Epithelial cell of prostate (primary cell): ENCODE measurements around the gene PRKG1.
A peak's percentile ranks its signal among the peaks of the same experiment; 100 is the strongest.

Experiments used
- DNase-seq: peaks from one replicate; pipeline ENCODE4 v3.0.0-alpha.2; 2011; ENCODE audit warnings: low read depth, low spot score
- H3K27ac ChIP-seq: fragments of 450-650 bp; 2 replicates; pipeline ENCODE4 v1.5.1; 2017; ENCODE audit warnings: mild to moderate bottlenecking

Gene PRKG1

GRCh38 chr10:52326382-52326781 lies 1252.1 kb downstream of the PRKG1 start:
- DNase-seq: no peak
- no peak overlapping the region for H3K27ac ChIP-seq

GRCh38 chr10:52331638-52332364 lies 1257.5 kb downstream of the PRKG1 start:
- DNase-seq: no peak
- H3K27ac ChIP-seq: no peak overlapping the region

DNA sequence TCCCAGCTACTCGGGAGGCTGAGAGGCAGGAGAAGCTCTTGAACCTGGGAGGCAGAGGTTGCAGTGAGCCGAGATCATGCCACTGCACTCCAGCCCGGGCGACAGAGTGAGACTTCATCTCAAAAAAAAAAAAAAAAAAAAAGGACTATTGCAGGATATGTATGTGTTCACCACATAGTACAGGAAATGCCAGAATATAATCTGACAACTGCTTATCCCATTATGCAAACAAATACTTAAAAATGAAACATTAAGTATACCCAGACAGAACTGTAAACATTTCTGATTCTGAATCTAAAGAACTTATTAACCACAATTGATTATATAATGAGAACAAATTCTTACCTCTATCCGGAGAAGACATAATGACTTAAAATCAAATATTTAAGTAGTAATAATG lies 1258.5 kb downstream of the PRKG1 start:
- H3K27ac ChIP-seq: peak overlapping the region; percentile 1
- DNase-seq: no peak

DNA sequence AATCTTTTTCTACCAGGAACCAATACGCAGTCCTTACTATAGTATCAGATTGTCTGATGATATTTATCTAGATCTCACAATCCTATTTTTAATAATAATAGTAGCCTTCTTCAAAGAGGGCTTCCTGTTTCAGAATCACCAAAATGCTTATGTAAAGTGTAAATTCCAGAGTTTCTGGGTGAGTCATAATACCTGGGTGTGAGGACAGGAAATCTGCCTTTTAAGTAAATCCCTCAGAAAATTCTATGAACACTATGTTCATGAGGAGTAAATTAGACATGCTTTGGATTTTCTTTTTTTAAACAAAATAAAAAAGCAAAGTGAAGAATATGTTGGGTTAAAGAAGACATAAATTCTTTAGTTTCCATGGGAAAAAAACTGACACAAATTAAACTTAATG lies 1260.3 kb downstream of the PRKG1 start:
- DNase-seq: no peak
- H3K27ac ChIP-seq: peak overlapping the region; percentile 93

- peak overlapping the region; percentile 93 for H3K27ac ChIP-seq
- DNase-seq: no peak
Measured at GRCh38 chr10:52335665-52336064, 1261.4 kb downstream of the PRKG1 start.

DNA sequence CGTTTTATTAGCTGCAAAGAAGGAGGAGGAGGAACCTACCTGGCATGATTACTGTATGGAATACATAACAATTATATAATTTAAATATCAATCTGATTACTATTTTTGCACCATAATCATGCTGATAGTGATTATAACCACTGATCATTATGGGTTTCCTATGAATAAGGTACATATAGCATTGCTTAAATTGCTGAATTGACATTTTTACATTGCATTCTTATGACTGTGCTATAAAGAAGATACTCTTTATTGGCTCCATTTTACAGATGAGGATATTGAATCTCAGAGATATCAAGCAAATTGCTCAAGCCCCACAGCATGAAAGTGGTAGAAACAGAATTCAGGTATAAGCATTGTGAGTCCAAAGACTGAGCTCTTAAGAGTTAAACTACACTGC lies 1262.9 kb downstream of the PRKG1 start:
- no peak overlapping the region for H3K27ac ChIP-seq
- DNase-seq: no peak

- H3K27ac ChIP-seq: no peak overlapping the region
- no peak for DNase-seq
Measured at GRCh38 chr10:52343439-52343838, 1269.2 kb downstream of the PRKG1 start.

DNA sequence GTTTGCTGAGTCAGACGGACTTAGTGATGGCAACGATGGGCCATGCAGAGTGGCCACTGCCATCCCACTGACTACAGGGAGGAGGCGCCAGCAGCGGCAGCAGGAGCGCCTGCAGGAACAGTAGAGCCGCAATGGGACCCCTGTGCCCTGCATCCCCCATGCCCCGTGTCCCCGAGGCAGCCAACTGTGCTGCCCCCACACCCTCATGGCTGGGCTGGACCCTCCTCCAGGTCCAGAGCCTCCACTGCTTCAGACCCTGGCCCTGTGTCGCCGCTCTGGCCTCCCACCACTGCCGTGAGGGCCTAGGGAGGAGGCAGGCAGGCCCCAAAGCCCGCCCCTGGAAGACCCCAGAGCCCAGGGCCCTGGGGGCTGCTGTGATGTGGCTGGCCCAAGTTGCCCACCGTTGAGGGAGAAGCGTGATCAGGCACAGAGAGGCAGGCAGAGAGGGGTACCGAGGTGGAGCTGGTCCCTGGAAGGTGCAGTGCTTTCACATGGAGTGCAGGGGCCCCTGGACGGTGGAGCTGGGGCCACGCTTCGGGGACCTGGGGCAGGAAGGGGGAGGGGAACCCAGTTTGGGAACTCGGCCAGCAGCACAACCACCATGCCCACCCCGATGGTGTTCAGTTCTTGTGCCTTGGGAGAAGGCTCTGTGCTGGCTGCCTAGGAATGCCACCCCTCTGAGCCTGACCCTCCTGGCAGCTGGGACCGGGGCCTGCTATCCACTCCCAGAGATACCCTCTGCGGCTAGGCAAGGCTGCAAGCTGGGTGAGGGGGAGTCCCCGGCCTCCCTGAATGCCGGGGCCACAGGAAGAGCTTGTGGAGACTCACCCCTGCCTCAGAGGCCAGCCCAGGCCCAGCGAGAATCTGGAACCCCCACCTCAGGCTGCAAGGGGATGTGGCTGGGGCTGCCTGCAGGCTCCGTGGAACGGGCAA lies 1272.4 kb downstream of the PRKG1 start:
- DNase-seq: no peak
- no peak overlapping the region for H3K27ac ChIP-seq

GRCh38 chr10:52347327-52347667 lies 1273.0 kb downstream of the PRKG1 start:
- DNase-seq: no peak
- H3K27ac ChIP-seq: no peak overlapping the region
